IMR-90 (cell line): ENCODE measurements around the gene RAD51B. TPM values are rescaled to one million over a fixed set of nuclear protein-coding genes. Genes with fewer than 3 reads are reported as not detected.

ENCODE experiments used
- ATAC-seq: fragments of 200-7000 bp; cut with Tn5 transposase; 2 replicates; pipeline ENCODE4 v1.9.1; 2020; ENCODE audit warnings: low read depth, mild to moderate bottlenecking, moderate library complexity
- BruUV-seq: library from RNA; stranded (reverse); fragments of 400-500 nt; replicated peaks from 2 replicates; lab custom pipeline; 2021; lab: Mats Ljungman, UMichigan
- CTCF ChIA-PET: fragments of 300-600 bp; formaldehyde crosslinking; extraction: SDS; loops from one replicate; lab custom pipeline; 2021; ENCODE audit warnings: antibody characterized with exemption; lab: Yijun Ruan, JAX
- POLR2A ChIA-PET: fragments of 300-600 bp; sonication (Branson Sonifier 250); formaldehyde crosslinking; loops from one replicate; lab custom pipeline; 2022; ENCODE audit warnings: antibody characterized with exemption; ENCODE audit not compliant: unreplicated experiment; lab: Charles Lee
- DNase-seq: peaks from one replicate; pipeline ENCODE4 v3.0.0; 2013
- H2AFZ ChIP-seq: replicated peaks from 2 replicates; pipeline ENCODE3; 2013; ENCODE audit warnings: low read length, mild to moderate bottlenecking; ENCODE audit not compliant: poor library complexity
- H2AK5ac ChIP-seq: 2 replicates; pipeline ENCODE4 v1.6.1; 2013; ENCODE audit warnings: low read depth, low read length, inconsistent platforms
- H2AK9ac ChIP-seq: replicated peaks from 2 replicates; pipeline ENCODE3; 2013; ENCODE audit warnings: mild to moderate bottlenecking, low read depth, low read length, moderate library complexity; ENCODE audit not compliant: poor library complexity
- H2BK120ac ChIP-seq: 2 replicates; pipeline ENCODE4 v1.6.1; 2013; ENCODE audit warnings: low read depth, low read length, inconsistent platforms
- H2BK15ac ChIP-seq: 3 replicates; pipeline ENCODE4 v1.6.1; 2013; ENCODE audit warnings: low read depth, low read length, inconsistent platforms
- H2BK20ac ChIP-seq: 2 replicates; pipeline ENCODE4 v1.6.1; 2013; ENCODE audit warnings: low read depth, mild to moderate bottlenecking, inconsistent platforms, low read length, moderate library complexity
- H2BK5ac ChIP-seq: 2 replicates; pipeline ENCODE4 v1.6.1; 2013; ENCODE audit warnings: mild to moderate bottlenecking, low read depth, low read length, inconsistent platforms; ENCODE audit not compliant: poor library complexity, severe bottlenecking
- H3K14ac ChIP-seq: replicated peaks from 2 replicates; pipeline ENCODE4 v1.6.1; 2013; ENCODE audit warnings: low read depth, low read length, inconsistent platforms
- H3K18ac ChIP-seq: 2 replicates; pipeline ENCODE4 v1.6.1; 2013; ENCODE audit warnings: low read depth, low read length, control low read depth
- H3K23ac ChIP-seq: 2 replicates; pipeline ENCODE4 v1.6.1; 2013; ENCODE audit warnings: low read depth, low read length, inconsistent platforms
- H3K27ac ChIP-seq: 2 replicates; pipeline ENCODE4 v1.5.1; 2013; ENCODE audit warnings: mild to moderate bottlenecking, control low read depth, low read length; ENCODE audit not compliant: insufficient read depth
- H3K27me3 ChIP-seq: 2 replicates; pipeline ENCODE4 v1.6.1; 2013; ENCODE audit warnings: low read length; ENCODE audit not compliant: control insufficient read depth, insufficient read depth
- H3K36me3 ChIP-seq: 2 replicates; pipeline ENCODE4 v1.6.1; 2013; ENCODE audit warnings: low read length, mixed read lengths; ENCODE audit not compliant: control insufficient read depth, insufficient read depth
- H3K4ac ChIP-seq: 2 replicates; pipeline ENCODE4 v1.6.1; 2013; ENCODE audit warnings: low read depth, low read length, inconsistent platforms
- H3K4me1 ChIP-seq: 2 replicates; pipeline ENCODE4 v1.6.1; 2013; ENCODE audit warnings: low read length, mixed read lengths; ENCODE audit not compliant: control insufficient read depth, insufficient read depth
- H3K4me2 ChIP-seq: 2 replicates; pipeline ENCODE4 v1.6.1; 2013; ENCODE audit warnings: low read depth, mild to moderate bottlenecking, control low read depth, low read length, moderate library complexity
- H3K4me3 ChIP-seq: 2 replicates; pipeline ENCODE4 v1.5.1; 2013; ENCODE audit warnings: low read depth, mild to moderate bottlenecking, control low read depth, low read length, moderate library complexity; ENCODE audit not compliant: insufficient read depth
- H3K56ac ChIP-seq: 2 replicates; pipeline ENCODE4 v1.6.1; 2013; ENCODE audit warnings: low read length, inconsistent platforms; ENCODE audit not compliant: insufficient read depth; ENCODE audit errors: extremely low read depth
- H3K79me1 ChIP-seq, 2 experiments: 2 replicates each; pipeline ENCODE4 v1.6.1; 2013; ENCODE audit warnings: low read length in 2 of 2, inconsistent platforms in 1 of 2, low read depth in 1 of 2
- H3K9ac ChIP-seq: 2 replicates; pipeline ENCODE4 v1.6.1; 2013; ENCODE audit warnings: low read depth, low read length, control low read depth
- H3K9me1 ChIP-seq: 2 replicates; pipeline ENCODE4 v1.6.1; 2013; ENCODE audit warnings: low read length, inconsistent platforms; ENCODE audit not compliant: insufficient read depth
- H3K9me3 ChIP-seq: 2 replicates; pipeline ENCODE4 v1.6.1; 2013; ENCODE audit warnings: low read length; ENCODE audit not compliant: control insufficient read depth, insufficient read depth
- H4K20me1 ChIP-seq: 2 replicates; pipeline ENCODE4 v1.6.1; 2013; ENCODE audit warnings: low read length, inconsistent platforms; ENCODE audit not compliant: insufficient read depth
- H4K5ac ChIP-seq: 2 replicates; pipeline ENCODE4 v1.6.1; 2013; ENCODE audit warnings: mild to moderate bottlenecking, low read depth, low read length, control low read depth
- H4K8ac ChIP-seq, 2 experiments: 2 replicates each; pipeline ENCODE4 v1.6.1; 2013; ENCODE audit warnings: low read depth in 2 of 2, low read length in 2 of 2, control low read depth in 1 of 2, inconsistent platforms in 1 of 2
- H4K91ac ChIP-seq: 2 replicates; pipeline ENCODE4 v1.6.1; 2013; ENCODE audit warnings: low read depth, low read length, inconsistent platforms; ENCODE audit not compliant: insufficient read depth
- CTCF ChIP-seq: conservative IDR thresholded peaks from 2 replicates; pipeline ENCODE4 v1.5.1; 2012; ENCODE audit warnings: mild to moderate bottlenecking, low read depth, low read length, improper control_type of control experiment
- RAD21 ChIP-seq: IDR thresholded peaks from 2 replicates; pipeline ENCODE4 v1.6.1; 2012; ENCODE audit warnings: low read length, improper control_type of control experiment
- USF2 ChIP-seq: fragments of 150-350 bp; IDR thresholded peaks from 2 replicates; pipeline ENCODE4 v1.6.1; 2017; ENCODE audit warnings: mild to moderate bottlenecking, antibody characterized with exemption, low read length, low read depth
- WGBS, 2 experiments: methylation state at CpG; one replicate each; pipeline versions ENCODE4 v1.1.5 to v1.1.7; 2013; ENCODE audit warnings: missing lambda C conversion rate in 2 of 2; ENCODE audit not compliant: insufficient read length in 1 of 2; ENCODE audit errors: extremely low coverage in 2 of 2; 5-methylcytosine and 5-hydroxymethylcytosine counted together
- dilution Hi-C: fragments of 300-500 bp; cut with HindIII; formaldehyde crosslinking; loops from one replicate; pipeline ENCODE4 v1.14.3; 2018; ENCODE audit warnings: low sequenced_read_pairs; ENCODE audit not compliant: unreplicated experiment
- in situ Hi-C: fragments of 300-500 bp; cut with MboI; formaldehyde crosslinking; loops from 3 replicates; pipeline ENCODE4 v1.14.3; 2019; ENCODE audit warnings: low sequenced_read_pairs, inconsistent platforms, mixed read lengths
- intact Hi-C: fragments of 100-400 bp; cut with micrococcal nuclease; formaldehyde crosslinking; loops from 2 replicates; pipeline ENCODE4 v1.10.0; 2022
- polyA plus RNA-seq, 3 experiments: library from polyadenylated mRNA; depleted of rRNA; stranded (reverse); fragments of >200 nt; gene quantifications; 2 replicates each; pipeline ENCODE4 v1.2.3, GENCODE V29; 2012; ENCODE audit warnings: low replicate concordance in 1 of 3
- total RNA-seq: library from RNA; depleted of rRNA; stranded (reverse); fragments of >200 nt; gene quantifications from 2 replicates; pipeline ENCODE4 v1.2.3, GENCODE V29; 2012

Gene RAD51B
- total and polyA plus RNA-seq, 2 of the 4 experiments (the other 2 are of a cell fraction): 5.1 to 18.8 TPM

- Histone ChIP-seq H2AK9ac (no peak overlapping the region), H4K8ac (no peak overlapping the region; a peak in 2 of 4 replicates), H3K36me3 (no peaks in the 10 kb centered on the region), H2AK5ac (peak overlapping the region; percentile 53; the same call in 1 of the 2 replicates), H3K4me1 (peaks cover 18% of the 10 kb centered on the region), H3K18ac (peak overlapping the region; percentile 45; the same call in 1 of the 2 replicates), H4K20me1 (no peaks in the 10 kb centered on the region), H3K14ac (0 out of 2 replicates have a peak overlapping the region, but pooled peaks have one; percentile 24), H3K9ac (no peak overlapping the region), H3K9me1 (peaks cover 13% of the 10 kb centered on the region), H3K4me3 (no peak overlapping the region), H2BK15ac (peak overlapping the region; percentile 3; the same call in 1 of the 3 replicates), H3K4me2 (no peak overlapping the region), H3K4ac (peak overlapping the region; percentile 42; the same call in 1 of the 2 replicates), H3K23ac (no peak overlapping the region), H3K9me3 (no peaks in the 10 kb centered on the region), H4K91ac (peak overlapping the region; percentile 58), H3K79me1 (no peaks in the 10 kb centered on the region), H3K27me3 (no peaks in the 10 kb centered on the region), H2BK20ac (no peak overlapping the region), H3K56ac (no peak overlapping the region), H2BK5ac (no peak overlapping the region), H4K5ac (peak overlapping the region; percentile 18), H3K27ac (no peak overlapping the region), H2BK120ac (peak overlapping the region; percentile 44; the same call in 1 of the 2 replicates), H2AFZ (no peak overlapping the region)
- no peak for TF ChIP-seq USF2
- no peak for TF ChIP-seq RAD21
- TF ChIP-seq CTCF: no peak
- intact Hi-C loops (no loop called here), dilution Hi-C loops (no loop called here), in situ Hi-C loops (no loop called here)
- ChIA-PET CTCF (no interaction called here), POLR2A (interaction anchor here (0.6 kb wide), 3 partner anchors 19 to 195 kb away, joined by 7 to 14 read pairs (median 11); partner anchors contain the start of gene ZFP36L1)
- BruUV-seq: no TSS peak
- DNase-seq (no peak), ATAC-seq (no peak)
- 58% methylated on average over 2 of the region's 19 CpGs; no CpG with 5 or more reads in 1 of the 2 experiments for WGBS, 2 experiments
Measured at GRCh38 chr14:68632054-68632895, 812.7 kb downstream of the RAD51B start.
